ENCODE results near the gene PTBP3.

PTBP3 gene

GRCh38 chr9:112232233-112232632 is 101.2 kb downstream of the PTBP3 start:
- H3K4me3 ChIP-seq (ENCODE audit: low read depth in 1 of 2, low read length in 2 of 2) = no peak overlapping the region
- no peak overlapping the region for H3K27ac ChIP-seq (ENCODE audit: low read depth, low read length)
- peaks cover 3 to 30% of the 10 kb centered on the region in 2 donors for H3K36me3 ChIP-seq (ENCODE audit: control insufficient read depth in 1 of 2, insufficient read depth in 2 of 2, low read length in 2 of 2)
- no peak overlapping the region for H3K9ac ChIP-seq (ENCODE audit: low read depth in 1 of 2, low read length in 2 of 2)
- H3K4me1 ChIP-seq (ENCODE audit: control insufficient read depth in 1 of 2, insufficient read depth in 2 of 2, low read length in 2 of 2) = peaks cover 13 to 22% of the 10 kb centered on the region in 2 donors
- no peaks in the 10 kb centered on the region for H3K9me3 ChIP-seq (ENCODE audit: control insufficient read depth in 1 of 2, low read length in 2 of 2)
- no peaks in the 10 kb centered on the region for H3K27me3 ChIP-seq (ENCODE audit: control insufficient read depth in 1 of 2, insufficient read depth in 2 of 2, low read length in 2 of 2)

- Histone ChIP-seq H3K4me3 (ENCODE audit: low read depth in 1 of 2, low read length in 2 of 2) (no peak overlapping the region), H3K36me3 (ENCODE audit: control insufficient read depth in 1 of 2, insufficient read depth in 2 of 2, low read length in 2 of 2) (peaks cover 29 to 59% of the 10 kb centered on the region in 2 donors), H3K9ac (ENCODE audit: low read depth in 1 of 2, low read length in 2 of 2) (no peak overlapping the region), H3K9me3 (ENCODE audit: control insufficient read depth in 1 of 2, low read length in 2 of 2) (no peaks in the 10 kb centered on the region), H3K27ac (ENCODE audit: low read depth, low read length) (no peak overlapping the region), H3K4me1 (ENCODE audit: control insufficient read depth in 1 of 2, insufficient read depth in 2 of 2, low read length in 2 of 2) (no peaks in the 10 kb centered on the region), H3K27me3 (ENCODE audit: control insufficient read depth in 1 of 2, insufficient read depth in 2 of 2, low read length in 2 of 2) (no peaks in the 10 kb centered on the region)
These were observed 107.3 kb downstream of the PTBP3 start for GRCh38 chr9:112226091-112226490.

GRCh38 chr9:112224401-112225289 is 108.8 kb downstream of the PTBP3 start:
- peaks cover 29 to 59% of the 10 kb centered on the region in 2 donors for H3K36me3 ChIP-seq (ENCODE audit: control insufficient read depth in 1 of 2, insufficient read depth in 2 of 2, low read length in 2 of 2)
- H3K27ac ChIP-seq (ENCODE audit: low read depth, low read length) = no peak overlapping the region

GRCh38 chr9:112218908-112219307 is 114.5 kb downstream of the PTBP3 start:
- Histone ChIP-seq H3K27me3 (ENCODE audit: control insufficient read depth in 1 of 2, insufficient read depth in 2 of 2, low read length in 2 of 2) (no peaks in the 10 kb centered on the region), H3K4me3 (ENCODE audit: low read depth in 1 of 2, low read length in 2 of 2) (no peak overlapping the region), H3K36me3 (ENCODE audit: control insufficient read depth in 1 of 2, insufficient read depth in 2 of 2, low read length in 2 of 2) (peaks cover 10 to 38% of the 10 kb centered on the region in 2 donors), H3K9ac (ENCODE audit: low read depth in 1 of 2, low read length in 2 of 2) (no peak overlapping the region), H3K4me1 (ENCODE audit: control insufficient read depth in 1 of 2, insufficient read depth in 2 of 2, low read length in 2 of 2) (no peaks in the 10 kb centered on the region), H3K27ac (ENCODE audit: low read depth, low read length) (no peak overlapping the region), H3K9me3 (ENCODE audit: control insufficient read depth in 1 of 2, low read length in 2 of 2) (no peaks in the 10 kb centered on the region)

More at GRCh38 chr9:112224401-112225289, 108.8 kb downstream of the PTBP3 start:
- Histone ChIP-seq H3K4me3 (ENCODE audit: low read depth in 1 of 2, low read length in 2 of 2) (no peak overlapping the region), H3K4me1 (ENCODE audit: control insufficient read depth in 1 of 2, insufficient read depth in 2 of 2, low read length in 2 of 2) (no peaks in the 10 kb centered on the region), H3K27me3 (ENCODE audit: control insufficient read depth in 1 of 2, insufficient read depth in 2 of 2, low read length in 2 of 2) (no peaks in the 10 kb centered on the region), H3K9ac (ENCODE audit: low read depth in 1 of 2, low read length in 2 of 2) (no peak overlapping the region), H3K9me3 (ENCODE audit: control insufficient read depth in 1 of 2, low read length in 2 of 2) (no peaks in the 10 kb centered on the region)

- no peak overlapping the region for H3K9ac ChIP-seq (ENCODE audit: low read depth in 1 of 2, low read length in 2 of 2)
- H3K27ac ChIP-seq (ENCODE audit: low read depth, low read length) = no peak overlapping the region
- peaks cover 26 to 42% of the 10 kb centered on the region in 2 donors for H3K36me3 ChIP-seq (ENCODE audit: control insufficient read depth in 1 of 2, insufficient read depth in 2 of 2, low read length in 2 of 2)
- no peaks in the 10 kb centered on the region for H3K4me1 ChIP-seq (ENCODE audit: control insufficient read depth in 1 of 2, insufficient read depth in 2 of 2, low read length in 2 of 2)
- H3K27me3 ChIP-seq (ENCODE audit: control insufficient read depth in 1 of 2, insufficient read depth in 2 of 2, low read length in 2 of 2) = no peaks in the 10 kb centered on the region
- H3K9me3 ChIP-seq (ENCODE audit: control insufficient read depth in 1 of 2, low read length in 2 of 2) = peaks cover 0 to 4% of the 10 kb centered on the region in 2 donors
- no peak overlapping the region for H3K4me3 ChIP-seq (ENCODE audit: low read depth in 1 of 2, low read length in 2 of 2)
These were observed 120.5 kb downstream of the PTBP3 start for GRCh38 chr9:112212926-112213325.

GRCh38 chr9:112207451-112207850 is 126.0 kb downstream of the PTBP3 start:
- H3K4me3 ChIP-seq (ENCODE audit: low read depth in 1 of 2, low read length in 2 of 2) = no peak overlapping the region
- H3K4me1 ChIP-seq (ENCODE audit: control insufficient read depth in 1 of 2, insufficient read depth in 2 of 2, low read length in 2 of 2) = no peaks in the 10 kb centered on the region
- peaks cover 20 to 25% of the 10 kb centered on the region in 2 donors for H3K36me3 ChIP-seq (ENCODE audit: control insufficient read depth in 1 of 2, insufficient read depth in 2 of 2, low read length in 2 of 2)
- H3K27ac ChIP-seq (ENCODE audit: low read depth, low read length) = no peak overlapping the region
- H3K27me3 ChIP-seq (ENCODE audit: control insufficient read depth in 1 of 2, insufficient read depth in 2 of 2, low read length in 2 of 2) = no peaks in the 10 kb centered on the region
- H3K9me3 ChIP-seq (ENCODE audit: control insufficient read depth in 1 of 2, low read length in 2 of 2) = peaks cover 0 to 13% of the 10 kb centered on the region in 2 donors
- no peak overlapping the region for H3K9ac ChIP-seq (ENCODE audit: low read depth in 1 of 2, low read length in 2 of 2)

- peaks cover 1 to 9% of the 10 kb centered on the region in 2 donors for H3K36me3 ChIP-seq (ENCODE audit: control insufficient read depth in 1 of 2, insufficient read depth in 2 of 2, low read length in 2 of 2)
- no peaks in the 10 kb centered on the region for H3K27me3 ChIP-seq (ENCODE audit: control insufficient read depth in 1 of 2, insufficient read depth in 2 of 2, low read length in 2 of 2)
- no peak overlapping the region for H3K9ac ChIP-seq (ENCODE audit: low read depth in 1 of 2, low read length in 2 of 2)
- no peak overlapping the region for H3K4me3 ChIP-seq (ENCODE audit: low read depth in 1 of 2, low read length in 2 of 2)
- no peak overlapping the region for H3K27ac ChIP-seq (ENCODE audit: low read depth, low read length)
- no peaks in the 10 kb centered on the region for H3K4me1 ChIP-seq (ENCODE audit: control insufficient read depth in 1 of 2, insufficient read depth in 2 of 2, low read length in 2 of 2)
- H3K9me3 ChIP-seq (ENCODE audit: control insufficient read depth in 1 of 2, low read length in 2 of 2) = peaks cover 0 to 13% of the 10 kb centered on the region in 2 donors
These were observed 129.9 kb downstream of the PTBP3 start for GRCh38 chr9:112203536-112203935.

- no peaks in the 10 kb centered on the region for H3K27me3 ChIP-seq (ENCODE audit: control insufficient read depth in 1 of 2, insufficient read depth in 2 of 2, low read length in 2 of 2)
- H3K36me3 ChIP-seq (ENCODE audit: control insufficient read depth in 1 of 2, insufficient read depth in 2 of 2, low read length in 2 of 2) = no peaks in the 10 kb centered on the region
- H3K9ac ChIP-seq (ENCODE audit: low read depth in 1 of 2, low read length in 2 of 2) = no peak overlapping the region
- H3K9me3 ChIP-seq (ENCODE audit: control insufficient read depth in 1 of 2, low read length in 2 of 2) = no peaks in the 10 kb centered on the region
- H3K4me3 ChIP-seq (ENCODE audit: low read depth in 1 of 2, low read length in 2 of 2) = no peak overlapping the region
- no peaks in the 10 kb centered on the region for H3K4me1 ChIP-seq (ENCODE audit: control insufficient read depth in 1 of 2, insufficient read depth in 2 of 2, low read length in 2 of 2)
- H3K27ac ChIP-seq (ENCODE audit: low read depth, low read length) = no peak overlapping the region
These were observed 132.7 kb downstream of the PTBP3 start for GRCh38 chr9:112200711-112201110.

GRCh38 chr9:112198646-112199045 is 134.8 kb downstream of the PTBP3 start:
- Histone ChIP-seq H3K36me3 (ENCODE audit: control insufficient read depth in 1 of 2, insufficient read depth in 2 of 2, low read length in 2 of 2) (no peaks in the 10 kb centered on the region), H3K27ac (ENCODE audit: low read depth, low read length) (no peak overlapping the region), H3K4me1 (ENCODE audit: control insufficient read depth in 1 of 2, insufficient read depth in 2 of 2, low read length in 2 of 2) (no peaks in the 10 kb centered on the region), H3K4me3 (ENCODE audit: low read depth in 1 of 2, low read length in 2 of 2) (no peak overlapping the region), H3K9ac (ENCODE audit: low read depth in 1 of 2, low read length in 2 of 2) (no peak overlapping the region), H3K9me3 (ENCODE audit: control insufficient read depth in 1 of 2, low read length in 2 of 2) (no peaks in the 10 kb centered on the region), H3K27me3 (ENCODE audit: control insufficient read depth in 1 of 2, insufficient read depth in 2 of 2, low read length in 2 of 2) (no peaks in the 10 kb centered on the region)

GRCh38 chr9:112194969-112195431 is 138.4 kb downstream of the PTBP3 start:
- H3K27me3 ChIP-seq (ENCODE audit: control insufficient read depth in 1 of 2, insufficient read depth in 2 of 2, low read length in 2 of 2) = no peaks in the 10 kb centered on the region
- H3K4me3 ChIP-seq (ENCODE audit: low read depth in 1 of 2, low read length in 2 of 2) = no peak overlapping the region
- H3K9me3 ChIP-seq (ENCODE audit: control insufficient read depth in 1 of 2, low read length in 2 of 2) = no peaks in the 10 kb centered on the region
- H3K36me3 ChIP-seq (ENCODE audit: control insufficient read depth in 1 of 2, insufficient read depth in 2 of 2, low read length in 2 of 2) = no peaks in the 10 kb centered on the region
- no peak overlapping the region for H3K27ac ChIP-seq (ENCODE audit: low read depth, low read length)
- no peak overlapping the region for H3K9ac ChIP-seq (ENCODE audit: low read depth in 1 of 2, low read length in 2 of 2)
- no peaks in the 10 kb centered on the region for H3K4me1 ChIP-seq (ENCODE audit: control insufficient read depth in 1 of 2, insufficient read depth in 2 of 2, low read length in 2 of 2)
